GM18517 (cell line): Measurements from ENCODE around the gene MEAF6.

Experiments used
- ATAC-seq: cut with Tn5 transposase; IDR thresholded peaks from one replicate; pipeline ENCODE4 v1.9.1; 2021; ENCODE audit warnings: mild to moderate bottlenecking, moderate library complexity; ENCODE audit not compliant: unreplicated experiment

MEAF6 gene

GRCh38 chr1:37485902-37486679 lies 28.5 kb downstream of the MEAF6 start:
- ATAC-seq, result no peak

DNA sequence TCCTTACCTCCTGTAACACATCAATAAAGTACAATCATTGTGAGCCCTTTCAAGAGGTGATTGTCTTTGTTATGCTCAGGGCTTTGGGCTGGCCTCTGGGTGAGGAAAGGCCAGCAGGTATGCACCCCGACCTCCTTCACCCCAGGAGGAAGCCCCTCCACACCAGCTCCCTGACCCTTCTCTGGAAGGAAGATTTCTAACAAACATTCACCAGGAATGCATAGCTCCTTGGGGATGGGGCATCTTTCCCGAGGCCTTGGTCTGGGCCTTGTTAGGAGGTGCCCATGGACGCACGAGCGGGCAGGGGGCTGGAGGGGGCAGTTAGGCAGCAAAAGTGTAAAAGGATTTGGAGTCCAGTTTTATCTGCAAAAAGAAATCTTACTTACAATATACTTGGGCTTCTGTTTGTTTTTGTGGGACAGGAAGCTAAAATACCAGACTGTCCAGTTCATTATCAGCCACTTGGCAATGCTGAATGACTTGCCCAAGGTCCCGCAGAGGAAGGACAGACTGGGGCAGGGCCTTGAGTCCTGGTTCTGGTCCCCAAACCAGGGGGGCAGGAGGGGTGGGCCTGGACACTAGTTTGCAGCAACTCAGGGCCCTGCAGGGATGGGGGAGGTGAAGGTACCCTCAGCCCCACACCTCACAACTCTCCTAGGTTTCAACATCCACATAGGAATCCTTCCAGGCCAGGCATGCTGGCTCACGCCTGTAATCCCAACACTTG lies 30.1 kb downstream of the MEAF6 start:
- ATAC-seq, result no peak

GRCh38 chr1:37483785-37484184 lies 30.8 kb downstream of the MEAF6 start:
- ATAC-seq, result no peak

DNA sequence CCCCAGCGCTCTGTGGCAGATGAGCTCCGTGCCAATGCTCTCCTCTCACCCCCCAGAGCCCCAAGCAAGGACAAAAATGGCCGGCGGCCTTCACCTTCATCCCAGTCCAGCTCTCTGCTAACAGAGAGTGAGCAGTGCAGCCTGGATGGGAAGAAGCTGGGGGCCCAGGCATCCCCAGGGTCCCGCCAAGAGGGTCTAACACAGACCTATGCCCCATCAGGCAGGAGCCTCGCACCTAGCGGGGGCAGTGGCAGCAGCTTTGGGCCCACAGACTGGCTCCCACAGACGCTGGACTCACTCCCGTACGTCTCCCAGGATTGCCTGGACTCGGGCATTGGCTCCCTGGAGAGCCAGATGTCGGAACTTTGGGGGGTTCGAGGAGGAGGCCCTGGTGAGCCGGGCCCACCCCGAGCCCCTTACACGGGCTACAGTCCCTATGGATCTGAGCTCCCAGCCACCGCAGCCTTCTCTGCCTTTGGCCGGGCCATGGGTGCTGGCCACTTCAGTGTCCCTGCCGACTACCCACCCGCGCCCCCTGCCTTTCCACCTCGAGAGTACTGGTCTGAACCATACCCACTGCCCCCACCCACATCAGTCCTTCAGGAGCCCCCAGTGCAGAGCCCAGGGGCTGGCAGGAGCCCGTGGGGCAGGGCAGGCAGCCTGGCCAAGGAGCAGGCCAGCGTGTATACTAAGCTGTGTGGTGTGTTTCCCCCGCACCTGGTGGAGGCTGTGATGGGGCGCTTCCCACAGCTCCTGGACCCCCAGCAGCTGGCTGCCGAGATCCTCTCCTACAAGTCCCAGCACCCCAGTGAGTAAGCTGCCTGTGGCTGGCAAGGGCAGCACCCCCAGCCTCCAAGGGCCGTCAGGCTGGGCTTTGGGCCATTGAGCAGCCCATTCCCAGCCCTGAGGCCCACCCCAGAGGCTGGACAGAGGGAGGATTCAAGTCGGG lies 31.5 kb downstream of the MEAF6 start:
- no peak for ATAC-seq

DNA sequence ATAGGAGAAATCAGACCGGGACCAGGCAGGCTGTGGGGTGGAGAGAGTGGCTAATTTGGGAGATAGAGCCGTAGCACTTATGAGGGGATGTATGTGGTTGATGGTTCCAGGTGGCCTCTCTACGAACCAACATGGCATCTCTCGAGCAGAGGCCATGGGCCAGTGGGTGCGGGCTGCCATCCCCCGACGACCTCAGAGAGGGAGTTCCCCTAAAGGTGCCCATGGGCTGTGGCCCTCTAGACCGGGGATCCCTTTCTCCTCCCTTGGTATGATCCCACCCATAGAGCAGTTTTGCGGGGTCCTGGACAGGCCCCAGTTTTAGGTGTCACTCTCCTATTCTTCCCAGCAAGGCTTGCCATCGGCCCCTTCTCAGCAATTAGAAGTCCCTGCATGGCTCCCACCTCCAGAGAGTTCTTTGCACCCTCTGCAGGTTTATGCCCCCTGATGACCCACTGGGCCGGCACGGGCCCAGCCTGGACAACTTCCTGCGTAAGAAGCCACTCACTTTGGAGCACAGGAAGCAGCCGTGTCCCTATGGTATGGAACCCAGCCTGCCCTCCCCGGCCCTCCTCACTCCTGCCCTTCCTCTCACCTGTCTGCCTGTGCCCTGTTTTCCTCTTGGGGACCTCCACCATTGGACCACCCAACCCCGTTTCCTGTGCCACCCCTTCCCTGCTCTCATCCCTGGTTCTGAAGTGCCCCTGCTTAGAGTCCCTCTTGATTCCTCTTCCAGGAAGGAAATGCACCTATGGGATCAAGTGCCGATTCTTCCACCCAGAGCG lies 32.4 kb downstream of the MEAF6 start:
- ATAC-seq, result no peak

DNA sequence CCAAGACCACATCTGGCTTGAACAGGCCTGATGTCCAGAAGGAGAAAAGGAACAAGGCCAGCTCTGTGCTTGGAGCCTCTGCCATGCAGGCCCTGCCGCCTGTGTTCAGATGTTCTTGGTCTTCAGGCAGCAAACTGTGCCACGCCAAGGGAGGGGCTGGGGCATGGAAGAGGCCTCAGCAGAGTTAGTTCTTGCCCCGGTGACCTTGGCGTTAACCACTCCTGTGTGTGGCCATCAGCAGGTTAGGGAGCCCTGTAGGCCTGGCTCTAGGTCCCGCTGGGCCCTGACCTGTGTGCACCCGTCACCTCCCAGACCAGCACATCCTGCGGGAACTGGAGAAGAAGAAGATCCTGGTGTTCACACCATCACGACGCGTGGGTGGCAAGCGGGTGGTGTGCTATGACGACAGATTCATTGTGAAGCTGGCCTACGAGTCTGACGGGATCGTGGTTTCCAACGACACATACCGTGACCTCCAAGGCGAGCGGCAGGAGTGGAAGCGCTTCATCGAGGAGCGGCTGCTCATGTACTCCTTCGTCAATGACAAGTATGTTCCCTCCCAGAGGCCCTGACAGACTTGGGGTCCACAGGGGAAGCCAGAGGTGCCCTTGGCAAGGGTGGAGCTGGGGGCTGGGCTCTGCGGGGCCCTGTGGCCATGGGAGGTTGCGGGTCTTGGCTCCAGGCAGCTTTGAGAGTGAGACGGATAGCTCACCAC lies 33.1 kb downstream of the MEAF6 start:
- ATAC-seq, result no peak

GRCh38 chr1:37480581-37481288 lies 33.8 kb downstream of the MEAF6 start:
- ATAC-seq, result no peak

- no peak for ATAC-seq
These were observed 34.5 kb downstream of the MEAF6 start for GRCh38 chr1:37480125-37480466.

DNA sequence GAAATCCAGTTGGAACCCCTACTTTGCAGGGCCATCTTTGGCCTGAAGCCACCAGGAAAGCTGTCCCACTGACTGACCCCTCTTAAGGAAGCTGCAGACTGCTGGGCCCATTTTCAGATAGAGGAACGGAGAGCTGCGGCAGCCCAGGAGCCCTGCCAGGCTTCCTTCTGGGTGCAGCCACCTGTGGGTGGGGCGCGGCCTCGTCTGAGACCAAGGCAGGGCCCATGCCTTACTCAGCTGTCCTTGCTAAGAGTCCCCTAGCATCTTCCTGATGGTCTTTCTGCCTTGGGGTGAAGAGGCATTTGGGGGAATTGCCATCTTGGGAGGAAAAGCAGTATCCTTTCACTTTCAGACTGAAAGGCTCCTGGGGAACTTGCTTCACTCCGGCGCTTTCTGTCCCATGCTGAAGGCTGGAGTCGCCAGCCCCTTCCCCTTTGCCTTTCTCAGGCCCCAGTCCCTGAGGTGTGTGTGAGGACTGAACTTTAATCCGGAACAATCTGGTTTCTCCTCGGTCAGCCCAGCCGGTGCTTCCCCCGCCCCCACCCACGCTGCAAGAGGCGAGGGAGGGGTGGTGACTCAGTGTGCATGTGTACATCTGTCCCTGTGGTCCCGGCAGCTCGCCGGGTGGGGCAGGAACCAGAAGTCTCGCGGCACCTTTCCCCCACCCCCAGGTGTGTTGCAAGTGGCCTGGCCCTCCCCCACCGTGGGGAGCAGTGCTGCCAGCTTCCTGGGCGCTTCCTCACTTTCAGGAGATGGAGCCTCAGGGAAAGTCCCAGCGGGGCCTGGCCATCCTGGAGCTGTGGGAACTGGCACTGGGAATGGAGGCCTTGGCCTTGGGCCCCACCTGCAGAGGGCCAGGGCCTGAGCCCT lies 35.1 kb downstream of the MEAF6 start:
- ATAC-seq, result peak; percentile 41

DNA sequence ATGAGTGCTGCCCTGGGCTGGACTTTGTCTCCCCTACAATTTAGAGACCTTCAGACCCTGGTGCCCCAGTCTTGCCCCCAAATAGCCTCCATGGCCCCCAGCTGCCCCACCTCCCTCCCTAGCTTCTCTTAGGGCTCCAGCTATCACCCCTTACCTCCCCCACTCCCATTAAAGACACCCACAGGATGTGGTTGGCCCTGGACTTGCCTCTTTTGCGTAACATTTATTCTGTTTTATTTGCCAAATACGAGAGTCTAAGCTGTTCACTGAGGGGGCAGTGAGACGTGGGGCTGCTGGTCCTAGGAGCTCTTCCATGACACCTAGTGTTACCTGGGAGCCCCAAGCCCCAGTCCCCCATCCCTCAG lies 35.7 kb downstream of the MEAF6 start:
- ATAC-seq, result no peak

DNA sequence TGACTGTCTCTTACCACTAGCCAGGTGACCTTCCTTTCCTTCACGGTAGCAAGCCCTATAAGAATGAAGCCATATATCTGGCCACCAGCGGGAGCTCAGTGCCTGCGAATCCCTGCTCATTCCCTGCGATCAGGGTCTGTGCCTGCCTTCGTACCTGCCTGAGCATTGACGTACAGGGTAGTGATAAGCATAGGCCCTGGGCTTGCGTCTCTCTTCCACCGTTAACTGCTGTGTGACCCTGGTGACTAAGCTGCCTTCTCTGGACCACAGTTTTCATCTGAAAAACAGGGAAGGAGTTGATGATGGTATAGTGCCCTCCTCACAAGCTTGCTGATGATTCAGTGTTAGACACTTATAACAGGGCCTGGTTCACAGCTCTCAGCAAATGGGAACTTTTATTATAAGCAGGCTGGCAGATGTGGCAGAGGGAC lies 36.1 kb downstream of the MEAF6 start:
- no peak for ATAC-seq

GRCh38 chr1:37477946-37478345 lies 36.6 kb downstream of the MEAF6 start:
- no peak for ATAC-seq

DNA sequence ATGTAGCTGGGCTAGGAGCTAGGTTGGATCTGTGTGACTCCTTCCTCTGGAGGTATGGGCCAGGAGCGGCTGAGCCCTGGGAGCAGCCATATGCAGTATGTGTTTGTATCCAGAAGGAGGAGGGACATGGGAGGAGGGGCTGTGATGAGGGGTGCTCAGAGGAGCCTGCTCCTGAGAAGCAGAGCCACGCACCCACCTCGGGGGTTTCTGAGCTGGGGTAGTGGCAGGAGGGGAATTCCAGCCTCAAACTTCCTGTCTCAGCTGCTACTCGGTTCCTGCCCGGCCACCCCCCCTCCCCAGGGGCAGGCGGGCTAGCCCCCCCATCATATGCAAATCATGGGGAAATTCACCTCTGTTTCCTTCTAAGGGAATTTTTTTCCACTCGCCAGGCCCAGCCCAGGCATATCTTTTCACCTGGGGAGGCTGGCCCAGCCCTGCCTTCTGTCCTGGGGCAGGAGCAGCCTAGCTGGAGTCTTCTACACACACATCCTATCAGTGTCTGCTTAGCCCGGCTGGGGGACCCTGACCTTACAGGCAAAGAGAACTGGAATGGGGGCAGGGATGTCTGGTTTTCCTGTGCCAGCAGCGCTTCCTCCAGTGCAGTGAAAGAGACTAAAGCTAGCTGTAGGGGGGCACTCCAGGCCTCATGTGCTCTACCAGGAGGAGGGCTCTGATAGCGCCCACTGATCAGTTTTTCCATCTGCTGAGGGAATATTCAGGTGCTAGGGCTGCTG lies 37.2 kb downstream of the MEAF6 start:
- ATAC-seq, result peak; percentile 46

GRCh38 chr1:37476460-37477197 lies 37.9 kb downstream of the MEAF6 start:
- no peak for ATAC-seq

- ATAC-seq, result no peak
These were observed 38.5 kb downstream of the MEAF6 start for GRCh38 chr1:37476087-37476452.

DNA sequence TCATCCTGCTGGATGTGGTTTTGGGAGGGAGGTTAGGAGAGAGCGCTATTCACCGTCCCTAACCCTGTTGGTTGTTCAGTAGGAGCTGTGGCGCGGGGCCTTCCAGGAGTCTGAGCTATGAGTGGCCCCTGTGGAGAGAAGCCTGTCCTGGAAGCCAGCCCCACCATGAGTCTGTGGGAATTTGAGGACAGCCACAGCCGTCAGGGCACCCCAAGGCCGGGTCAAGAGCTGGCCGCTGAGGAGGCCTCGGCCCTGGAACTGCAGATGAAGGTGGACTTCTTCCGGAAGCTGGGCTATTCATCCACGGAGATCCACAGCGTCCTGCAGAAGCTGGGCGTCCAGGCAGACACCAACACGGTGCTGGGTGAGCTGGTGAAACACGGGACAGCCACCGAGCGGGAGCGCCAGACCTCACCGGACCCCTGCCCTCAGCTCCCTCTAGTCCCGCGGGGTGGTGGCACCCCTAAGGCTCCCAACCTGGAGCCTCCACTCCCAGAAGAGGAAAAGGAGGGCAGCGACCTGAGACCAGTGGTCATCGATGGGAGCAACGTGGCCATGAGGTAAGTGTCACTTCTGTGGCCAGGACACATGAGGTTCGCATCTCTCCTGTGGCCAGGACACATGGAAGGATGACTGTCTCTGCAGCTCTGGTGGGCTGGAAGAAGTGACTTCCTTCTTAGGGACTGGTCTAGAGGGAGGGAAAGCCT lies 39.0 kb downstream of the MEAF6 start:
- ATAC-seq, result no peak
